ENCODE data around the gene CALR3.
"Not testable (repeated sequence)": the region's sequence is repeated elsewhere in the genome, so short reads cannot be mapped to it uniquely, and the experiment has no call there.

CALR3 gene

GRCh38 chr19:16514383-16515019, 18.5 kb upstream of the CALR3 start:
- no peaks in the 10 kb centered on the region for H3K4me1 ChIP-seq (ENCODE audit: control insufficient read depth, insufficient read depth, low read length)
- WGBS, 2 experiments, result 93 to 94% methylated on average over 24 of the region's 24 CpGs
- no peak overlapping the region for H3K4me3 ChIP-seq (ENCODE audit: insufficient read depth, low read depth, low read length)
- H3K36me3 ChIP-seq (ENCODE audit: control insufficient read depth, insufficient read depth, low read length), result peaks cover 22% of the 10 kb centered on the region
- H3K9me3 ChIP-seq (ENCODE audit: control insufficient read depth, low read length), result no peaks in the 10 kb centered on the region
- H3K27me3 ChIP-seq (ENCODE audit: control insufficient read depth, insufficient read depth, low read length, poor library complexity, severe bottlenecking), result no peaks in the 10 kb centered on the region
- no peak overlapping the region for H3K27ac ChIP-seq (ENCODE audit: insufficient read depth, low read depth, low read length, poor library complexity, severe bottlenecking)

- not testable (repeated sequence) for H3K4me1 ChIP-seq (ENCODE audit: control insufficient read depth, insufficient read depth, low read length); H3K36me3 ChIP-seq (ENCODE audit: control insufficient read depth, insufficient read depth, low read length); H3K27ac ChIP-seq (ENCODE audit: insufficient read depth, low read depth, low read length, poor library complexity, severe bottlenecking); H3K4me3 ChIP-seq (ENCODE audit: insufficient read depth, low read depth, low read length); H3K9me3 ChIP-seq (ENCODE audit: control insufficient read depth, low read length); H3K27me3 ChIP-seq (ENCODE audit: control insufficient read depth, insufficient read depth, low read length, poor library complexity, severe bottlenecking)
- WGBS, 2 experiments, result 94% methylated on average over 10 of the region's 10 CpGs
These were observed 16.6 kb upstream of the CALR3 start for GRCh38 chr19:16512611-16513010.

GRCh38 chr19:16509141-16510061, 13.4 kb upstream of the CALR3 start:
- Histone ChIP-seq H3K27ac (ENCODE audit: insufficient read depth, low read depth, low read length, poor library complexity, severe bottlenecking) (no peak overlapping the region), H3K4me1 (ENCODE audit: control insufficient read depth, insufficient read depth, low read length) (no peaks in the 10 kb centered on the region), H3K9me3 (ENCODE audit: control insufficient read depth, low read length) (no peaks in the 10 kb centered on the region), H3K36me3 (ENCODE audit: control insufficient read depth, insufficient read depth, low read length) (no peaks in the 10 kb centered on the region), H3K4me3 (ENCODE audit: insufficient read depth, low read depth, low read length) (no peak overlapping the region), H3K27me3 (ENCODE audit: control insufficient read depth, insufficient read depth, low read length, poor library complexity, severe bottlenecking) (no peaks in the 10 kb centered on the region)
- WGBS, 2 experiments, result 95% methylated on average over 28 of the region's 28 CpGs

- Histone ChIP-seq H3K9me3 (ENCODE audit: control insufficient read depth, low read length) (no peaks in the 10 kb centered on the region), H3K27me3 (ENCODE audit: control insufficient read depth, insufficient read depth, low read length, poor library complexity, severe bottlenecking) (no peaks in the 10 kb centered on the region), H3K36me3 (ENCODE audit: control insufficient read depth, insufficient read depth, low read length) (no peaks in the 10 kb centered on the region), H3K4me1 (ENCODE audit: control insufficient read depth, insufficient read depth, low read length) (no peaks in the 10 kb centered on the region), H3K27ac (ENCODE audit: insufficient read depth, low read depth, low read length, poor library complexity, severe bottlenecking) (no peak overlapping the region), H3K4me3 (ENCODE audit: insufficient read depth, low read depth, low read length) (no peak overlapping the region)
- WGBS, 2 experiments, result 90 to 96% methylated on average over 5 of the region's 5 CpGs
These were observed 12.6 kb upstream of the CALR3 start for GRCh38 chr19:16508546-16508945.

GRCh38 chr19:16506961-16507360, 11.0 kb upstream of the CALR3 start:
- Histone ChIP-seq H3K4me3 (ENCODE audit: insufficient read depth, low read depth, low read length) (no peak overlapping the region), H3K27ac (ENCODE audit: insufficient read depth, low read depth, low read length, poor library complexity, severe bottlenecking) (no peak overlapping the region), H3K9me3 (ENCODE audit: control insufficient read depth, low read length) (no peaks in the 10 kb centered on the region), H3K27me3 (ENCODE audit: control insufficient read depth, insufficient read depth, low read length, poor library complexity, severe bottlenecking) (no peaks in the 10 kb centered on the region), H3K4me1 (ENCODE audit: control insufficient read depth, insufficient read depth, low read length) (no peaks in the 10 kb centered on the region), H3K36me3 (ENCODE audit: control insufficient read depth, insufficient read depth, low read length) (peaks cover 4% of the 10 kb centered on the region)
- 94 to 95% methylated on average over 6 of the region's 6 CpGs for WGBS, 2 experiments

- H3K4me1 ChIP-seq (ENCODE audit: control insufficient read depth, insufficient read depth, low read length); H3K4me3 ChIP-seq (ENCODE audit: insufficient read depth, low read depth, low read length); H3K27ac ChIP-seq (ENCODE audit: insufficient read depth, low read depth, low read length, poor library complexity, severe bottlenecking); H3K36me3 ChIP-seq (ENCODE audit: control insufficient read depth, insufficient read depth, low read length); H3K9me3 ChIP-seq (ENCODE audit: control insufficient read depth, low read length); H3K27me3 ChIP-seq (ENCODE audit: control insufficient read depth, insufficient read depth, low read length, poor library complexity, severe bottlenecking): not testable (repeated sequence)
- 89 to 95% methylated on average over 11 of the region's 11 CpGs for WGBS, 2 experiments
These were observed 10.2 kb upstream of the CALR3 start for GRCh38 chr19:16506161-16506560.

- H3K4me3 ChIP-seq (ENCODE audit: insufficient read depth, low read depth, low read length), result no peak overlapping the region
- H3K27me3 ChIP-seq (ENCODE audit: control insufficient read depth, insufficient read depth, low read length, poor library complexity, severe bottlenecking), result no peaks in the 10 kb centered on the region
- H3K4me1 ChIP-seq (ENCODE audit: control insufficient read depth, insufficient read depth, low read length), result no peaks in the 10 kb centered on the region
- H3K9me3 ChIP-seq (ENCODE audit: control insufficient read depth, low read length), result no peaks in the 10 kb centered on the region
- peaks cover 9% of the 10 kb centered on the region for H3K36me3 ChIP-seq (ENCODE audit: control insufficient read depth, insufficient read depth, low read length)
- WGBS, 2 experiments, result 94 to 95% methylated on average over 3 of the region's 3 CpGs
- no peak overlapping the region for H3K27ac ChIP-seq (ENCODE audit: insufficient read depth, low read depth, low read length, poor library complexity, severe bottlenecking)
These were observed 8.3 kb upstream of the CALR3 start for GRCh38 chr19:16504271-16504670.

- Histone ChIP-seq H3K4me1 (ENCODE audit: control insufficient read depth, insufficient read depth, low read length) (no peaks in the 10 kb centered on the region), H3K9me3 (ENCODE audit: control insufficient read depth, low read length) (no peaks in the 10 kb centered on the region), H3K27me3 (ENCODE audit: control insufficient read depth, insufficient read depth, low read length, poor library complexity, severe bottlenecking) (no peaks in the 10 kb centered on the region), H3K36me3 (ENCODE audit: control insufficient read depth, insufficient read depth, low read length) (peaks cover 9% of the 10 kb centered on the region), H3K27ac (ENCODE audit: insufficient read depth, low read depth, low read length, poor library complexity, severe bottlenecking) (no peak overlapping the region), H3K4me3 (ENCODE audit: insufficient read depth, low read depth, low read length) (no peak overlapping the region)
- 83 to 85% methylated on average over 6 of the region's 6 CpGs for WGBS, 2 experiments
These were observed 1.9 kb upstream of the CALR3 start for GRCh38 chr19:16497837-16498236.

GRCh38 chr19:16497042-16497441, 1.1 kb upstream of the CALR3 start:
- WGBS, 2 experiments, result 90 to 93% methylated on average over 12 of the region's 12 CpGs
- H3K27ac ChIP-seq (ENCODE audit: insufficient read depth, low read depth, low read length, poor library complexity, severe bottlenecking), result no peak overlapping the region
- H3K27me3 ChIP-seq (ENCODE audit: control insufficient read depth, insufficient read depth, low read length, poor library complexity, severe bottlenecking), result no peaks in the 10 kb centered on the region
- no peaks in the 10 kb centered on the region for H3K9me3 ChIP-seq (ENCODE audit: control insufficient read depth, low read length)
- H3K4me3 ChIP-seq (ENCODE audit: insufficient read depth, low read depth, low read length), result peak overlapping the region; percentile 46
- peaks cover 5% of the 10 kb centered on the region for H3K36me3 ChIP-seq (ENCODE audit: control insufficient read depth, insufficient read depth, low read length)
- H3K4me1 ChIP-seq (ENCODE audit: control insufficient read depth, insufficient read depth, low read length), result no peaks in the 10 kb centered on the region

GRCh38 chr19:16496613-16496983, 631 bp upstream of the CALR3 start:
- 63% methylated on average over 16 of the region's 16 CpGs for WGBS, 2 experiments
- no peak overlapping the region for H3K27ac ChIP-seq (ENCODE audit: insufficient read depth, low read depth, low read length, poor library complexity, severe bottlenecking)
- no peaks in the 10 kb centered on the region for H3K9me3 ChIP-seq (ENCODE audit: control insufficient read depth, low read length)
- H3K4me1 ChIP-seq (ENCODE audit: control insufficient read depth, insufficient read depth, low read length), result no peaks in the 10 kb centered on the region
- peak overlapping the region; percentile 46 for H3K4me3 ChIP-seq (ENCODE audit: insufficient read depth, low read depth, low read length)
- H3K27me3 ChIP-seq (ENCODE audit: control insufficient read depth, insufficient read depth, low read length, poor library complexity, severe bottlenecking), result no peaks in the 10 kb centered on the region
- peaks cover 5% of the 10 kb centered on the region for H3K36me3 ChIP-seq (ENCODE audit: control insufficient read depth, insufficient read depth, low read length)
